IMR-90 (cell line): ENCODE measurements around the gene GIT1. TPM values are rescaled to one million over a fixed set of nuclear protein-coding genes. Genes with fewer than 3 reads are reported as not detected.

Experiments used
- ATAC-seq: fragments of 200-7000 bp; cut with Tn5 transposase; 2 replicates; pipeline ENCODE4 v1.9.1; 2020; ENCODE audit warnings: low read depth, mild to moderate bottlenecking, moderate library complexity
- BruUV-seq: library from RNA; stranded (reverse); fragments of 400-500 nt; replicated peaks from 2 replicates; lab custom pipeline; 2021; lab: Mats Ljungman, UMichigan
- CTCF ChIA-PET: fragments of 300-600 bp; formaldehyde crosslinking; extraction: SDS; loops from one replicate; lab custom pipeline; 2021; ENCODE audit warnings: antibody characterized with exemption; lab: Yijun Ruan, JAX
- POLR2A ChIA-PET: fragments of 300-600 bp; sonication (Branson Sonifier 250); formaldehyde crosslinking; loops from one replicate; lab custom pipeline; 2022; ENCODE audit warnings: antibody characterized with exemption; ENCODE audit not compliant: unreplicated experiment; lab: Charles Lee
- DNase-seq: peaks from one replicate; pipeline ENCODE4 v3.0.0; 2013
- H2AFZ ChIP-seq: replicated peaks from 2 replicates; pipeline ENCODE3; 2013; ENCODE audit warnings: low read length, mild to moderate bottlenecking; ENCODE audit not compliant: poor library complexity
- H2AK5ac ChIP-seq: 2 replicates; pipeline ENCODE4 v1.6.1; 2013; ENCODE audit warnings: low read depth, low read length, inconsistent platforms
- H2AK9ac ChIP-seq: replicated peaks from 2 replicates; pipeline ENCODE3; 2013; ENCODE audit warnings: mild to moderate bottlenecking, low read depth, low read length, moderate library complexity; ENCODE audit not compliant: poor library complexity
- H2BK120ac ChIP-seq: 2 replicates; pipeline ENCODE4 v1.6.1; 2013; ENCODE audit warnings: low read depth, low read length, inconsistent platforms
- H2BK15ac ChIP-seq: 3 replicates; pipeline ENCODE4 v1.6.1; 2013; ENCODE audit warnings: low read depth, low read length, inconsistent platforms
- H2BK20ac ChIP-seq: 2 replicates; pipeline ENCODE4 v1.6.1; 2013; ENCODE audit warnings: low read depth, mild to moderate bottlenecking, inconsistent platforms, low read length, moderate library complexity
- H2BK5ac ChIP-seq: 2 replicates; pipeline ENCODE4 v1.6.1; 2013; ENCODE audit warnings: mild to moderate bottlenecking, low read depth, low read length, inconsistent platforms; ENCODE audit not compliant: poor library complexity, severe bottlenecking
- H3K14ac ChIP-seq: replicated peaks from 2 replicates; pipeline ENCODE4 v1.6.1; 2013; ENCODE audit warnings: low read depth, low read length, inconsistent platforms
- H3K18ac ChIP-seq: 2 replicates; pipeline ENCODE4 v1.6.1; 2013; ENCODE audit warnings: low read depth, low read length, control low read depth
- H3K23ac ChIP-seq: 2 replicates; pipeline ENCODE4 v1.6.1; 2013; ENCODE audit warnings: low read depth, low read length, inconsistent platforms
- H3K27ac ChIP-seq: 2 replicates; pipeline ENCODE4 v1.5.1; 2013; ENCODE audit warnings: mild to moderate bottlenecking, control low read depth, low read length; ENCODE audit not compliant: insufficient read depth
- H3K27me3 ChIP-seq: 2 replicates; pipeline ENCODE4 v1.6.1; 2013; ENCODE audit warnings: low read length; ENCODE audit not compliant: control insufficient read depth, insufficient read depth
- H3K36me3 ChIP-seq: 2 replicates; pipeline ENCODE4 v1.6.1; 2013; ENCODE audit warnings: low read length, mixed read lengths; ENCODE audit not compliant: control insufficient read depth, insufficient read depth
- H3K4ac ChIP-seq: 2 replicates; pipeline ENCODE4 v1.6.1; 2013; ENCODE audit warnings: low read depth, low read length, inconsistent platforms
- H3K4me1 ChIP-seq: 2 replicates; pipeline ENCODE4 v1.6.1; 2013; ENCODE audit warnings: low read length, mixed read lengths; ENCODE audit not compliant: control insufficient read depth, insufficient read depth
- H3K4me2 ChIP-seq: 2 replicates; pipeline ENCODE4 v1.6.1; 2013; ENCODE audit warnings: low read depth, mild to moderate bottlenecking, control low read depth, low read length, moderate library complexity
- H3K4me3 ChIP-seq: 2 replicates; pipeline ENCODE4 v1.5.1; 2013; ENCODE audit warnings: low read depth, mild to moderate bottlenecking, control low read depth, low read length, moderate library complexity; ENCODE audit not compliant: insufficient read depth
- H3K56ac ChIP-seq: 2 replicates; pipeline ENCODE4 v1.6.1; 2013; ENCODE audit warnings: low read length, inconsistent platforms; ENCODE audit not compliant: insufficient read depth; ENCODE audit errors: extremely low read depth
- H3K79me1 ChIP-seq, 2 experiments: 2 replicates each; pipeline ENCODE4 v1.6.1; 2013; ENCODE audit warnings: low read length in 2 of 2, inconsistent platforms in 1 of 2, low read depth in 1 of 2
- H3K9ac ChIP-seq: 2 replicates; pipeline ENCODE4 v1.6.1; 2013; ENCODE audit warnings: low read depth, low read length, control low read depth
- H3K9me1 ChIP-seq: 2 replicates; pipeline ENCODE4 v1.6.1; 2013; ENCODE audit warnings: low read length, inconsistent platforms; ENCODE audit not compliant: insufficient read depth
- H3K9me3 ChIP-seq: 2 replicates; pipeline ENCODE4 v1.6.1; 2013; ENCODE audit warnings: low read length; ENCODE audit not compliant: control insufficient read depth, insufficient read depth
- H4K20me1 ChIP-seq: 2 replicates; pipeline ENCODE4 v1.6.1; 2013; ENCODE audit warnings: low read length, inconsistent platforms; ENCODE audit not compliant: insufficient read depth
- H4K5ac ChIP-seq: 2 replicates; pipeline ENCODE4 v1.6.1; 2013; ENCODE audit warnings: mild to moderate bottlenecking, low read depth, low read length, control low read depth
- H4K8ac ChIP-seq, 2 experiments: 2 replicates each; pipeline ENCODE4 v1.6.1; 2013; ENCODE audit warnings: low read depth in 2 of 2, low read length in 2 of 2, control low read depth in 1 of 2, inconsistent platforms in 1 of 2
- H4K91ac ChIP-seq: 2 replicates; pipeline ENCODE4 v1.6.1; 2013; ENCODE audit warnings: low read depth, low read length, inconsistent platforms; ENCODE audit not compliant: insufficient read depth
- CHD1 ChIP-seq: IDR thresholded peaks from 2 replicates; pipeline ENCODE4 v1.6.1; 2012; ENCODE audit warnings: low read depth, low read length, improper control_type of control experiment
- CTCF ChIP-seq: conservative IDR thresholded peaks from 2 replicates; pipeline ENCODE4 v1.5.1; 2012; ENCODE audit warnings: mild to moderate bottlenecking, low read depth, low read length, improper control_type of control experiment
- ELK1 ChIP-seq: fragments of 150-350 bp; IDR thresholded peaks from 2 replicates; pipeline ENCODE4 v1.6.1; 2016; ENCODE audit warnings: low read depth, mild to moderate bottlenecking, low read length, moderate library complexity, borderline replicate concordance
- MXI1 ChIP-seq: IDR thresholded peaks from 2 replicates; pipeline ENCODE4 v1.6.1; 2012; ENCODE audit warnings: low read depth, mild to moderate bottlenecking, low read length, moderate library complexity, borderline replicate concordance
- NFE2L2 ChIP-seq: fragments of 150-350 bp; IDR thresholded peaks from 2 replicates; pipeline ENCODE4 v1.6.1; 2016; ENCODE audit warnings: low read depth, mild to moderate bottlenecking, low read length
- POLR2A ChIP-seq: IDR thresholded peaks from 2 replicates; pipeline ENCODE4 v1.6.1; 2012; ENCODE audit warnings: mild to moderate bottlenecking, low read depth, low read length
- RCOR1 ChIP-seq: IDR thresholded peaks from 2 replicates; pipeline ENCODE4 v1.6.1; 2012; ENCODE audit warnings: mild to moderate bottlenecking, low read length, improper control_type of control experiment; ENCODE audit not compliant: insufficient replicate concordance
- RFX5 ChIP-seq: IDR thresholded peaks from 2 replicates; pipeline ENCODE4 v1.8.0; 2012; ENCODE audit warnings: low read depth, mild to moderate bottlenecking, low read length, moderate library complexity
- SMC3 ChIP-seq: fragments of 150-350 bp; IDR thresholded peaks from 2 replicates; pipeline ENCODE4 v1.6.1; 2016; ENCODE audit warnings: low read depth, mild to moderate bottlenecking, antibody characterized with exemption, low read length, moderate library complexity
- USF2 ChIP-seq: fragments of 150-350 bp; IDR thresholded peaks from 2 replicates; pipeline ENCODE4 v1.6.1; 2017; ENCODE audit warnings: mild to moderate bottlenecking, antibody characterized with exemption, low read length, low read depth
- WGBS, 2 experiments: methylation state at CpG; one replicate each; pipeline versions ENCODE4 v1.1.5 to v1.1.7; 2013; ENCODE audit warnings: missing lambda C conversion rate in 2 of 2; ENCODE audit not compliant: insufficient read length in 1 of 2; ENCODE audit errors: extremely low coverage in 2 of 2; 5-methylcytosine and 5-hydroxymethylcytosine counted together
- dilution Hi-C: fragments of 300-500 bp; cut with HindIII; formaldehyde crosslinking; loops from one replicate; pipeline ENCODE4 v1.14.3; 2018; ENCODE audit warnings: low sequenced_read_pairs; ENCODE audit not compliant: unreplicated experiment
- in situ Hi-C: fragments of 300-500 bp; cut with MboI; formaldehyde crosslinking; loops from 3 replicates; pipeline ENCODE4 v1.14.3; 2019; ENCODE audit warnings: low sequenced_read_pairs, inconsistent platforms, mixed read lengths
- intact Hi-C: fragments of 100-400 bp; cut with micrococcal nuclease; formaldehyde crosslinking; loops from 2 replicates; pipeline ENCODE4 v1.10.0; 2022
- polyA plus RNA-seq, 3 experiments: library from polyadenylated mRNA; depleted of rRNA; stranded (reverse); fragments of >200 nt; gene quantifications; 2 replicates each; pipeline ENCODE4 v1.2.3, GENCODE V29; 2012; ENCODE audit warnings: low replicate concordance in 1 of 3
- total RNA-seq: library from RNA; depleted of rRNA; stranded (reverse); fragments of >200 nt; gene quantifications from 2 replicates; pipeline ENCODE4 v1.2.3, GENCODE V29; 2012

Gene GIT1
- total and polyA plus RNA-seq, 2 of the 4 experiments (the other 2 are of a cell fraction) = 14.2 to 34.2 TPM

- Histone ChIP-seq H3K9ac (no peak overlapping the region), H3K4me2 (no peak overlapping the region), H3K79me1 (peaks cover 12 to 15% of the 10 kb centered on the region in 2 experiments), H2BK15ac (no peak overlapping the region), H2AFZ (no peak overlapping the region), H3K18ac (no peak overlapping the region), H2BK20ac (no peak overlapping the region), H3K4ac (no peak overlapping the region), H3K9me3 (no peaks in the 10 kb centered on the region), H2BK120ac (no peak overlapping the region), H3K23ac (no peak overlapping the region), H3K9me1 (no peaks in the 10 kb centered on the region), H3K4me1 (no peaks in the 10 kb centered on the region), H4K20me1 (peaks cover 4% of the 10 kb centered on the region; the same call in 1 of the 2 replicates), H3K56ac (no peak overlapping the region), H3K27ac (no peak overlapping the region), H4K91ac (no peak overlapping the region), H3K4me3 (no peak overlapping the region), H4K5ac (no peak overlapping the region), H2AK9ac (no peak overlapping the region), H4K8ac (no peak overlapping the region), H3K27me3 (no peaks in the 10 kb centered on the region), H2AK5ac (no peak overlapping the region), H3K14ac (no peak overlapping the region), H3K36me3 (peaks cover 36% of the 10 kb centered on the region), H2BK5ac (no peak overlapping the region)
- dilution Hi-C loops (no loop called here), in situ Hi-C loops (no loop called here), intact Hi-C loops (no loop called here)
- 100% methylated on average over 4 of the region's 8 CpGs; no CpG with 5 or more reads in 1 of the 2 experiments for WGBS, 2 experiments
- POLR2A ChIA-PET = no interaction called here
- no peak for TF ChIP-seq MXI1
- TF ChIP-seq NFE2L2 = no peak
- no peak for TF ChIP-seq ELK1
- TF ChIP-seq RFX5 = no peak
- TF ChIP-seq CTCF = no peak
- no peak for TF ChIP-seq SMC3
- TF ChIP-seq CHD1 = no peak
- no peak for TF ChIP-seq RCOR1
- TF ChIP-seq USF2 = no peak
- no peak for TF ChIP-seq POLR2A
- BruUV-seq = no TSS peak
- DNase-seq (no peak), ATAC-seq (no peak)
- CTCF ChIA-PET = interaction anchor here (1.3 to 2.4 kb wide), 2 partner anchors 25 to 165 kb away, joined by 4 to 11 read pairs; no protein-coding TSS in a partner anchor
These were observed 55.5 kb downstream of the GIT1 start for GRCh38 chr17:29533976-29534375.
